ENCODE data around the gene SARS1.

GRCh38 chr1:109188781-109189180 is 24.9 kb upstream of the SARS1 start:
- no peak for TF ChIP-seq GATA2 (IDR thresholded peaks at IDR 0.05; ENCODE audit: low read depth, low read length)
- no peak for TF ChIP-seq GATA3 (IDR thresholded peaks at IDR 0.05; ENCODE audit: low read depth, low read length)

All from SH-SY5Y (cell line).